ENCODE data around the gene PYROXD2. TPM values are rescaled to one million over a fixed set of nuclear protein-coding genes. Genes with fewer than 3 reads are reported as not detected.

The PYROXD2 gene
- total and polyA plus RNA-seq, 2 of the 13 experiments (the other 11 are each of a cell fraction or from before 2014, with no cell fraction given): 2.0 to 6.2 TPM

- TF ChIP-seq CREM (IDR thresholded peaks at IDR 0.05) (peak; percentile 30; the same call in 1 of the 2 replicates), CREM (CRISPR knock-in tag; IDR thresholded peaks at IDR 0.05) (no peak), MLLT10 (CRISPR knock-in tag; IDR thresholded peaks at IDR 0.05) (no peak), RERE (CRISPR knock-in tag; IDR thresholded peaks at IDR 0.05; ENCODE audit: low read depth) (no peak), WIZ (CRISPR knock-in tag; IDR thresholded peaks at IDR 0.05) (no peak), YEATS4 (CRISPR knock-in tag; IDR thresholded peaks at IDR 0.05; ENCODE audit: borderline replicate concordance) (no peak), ZNF354B (CRISPR knock-in tag; IDR thresholded peaks at IDR 0.05) (no peak), DR1 (CRISPR knock-in tag; IDR thresholded peaks at IDR 0.05) (no peak), ZBTB39 (CRISPR knock-in tag; IDR thresholded peaks at IDR 0.05) (no peak), ZNF503 (CRISPR knock-in tag; IDR thresholded peaks at IDR 0.05) (no peak), SIX1 (CRISPR knock-in tag; IDR thresholded peaks at IDR 0.05; ENCODE audit: borderline replicate concordance) (no peak), YEATS2 (CRISPR knock-in tag; IDR thresholded peaks at IDR 0.05; ENCODE audit: borderline replicate concordance) (no peak), ZHX2 (IDR thresholded peaks at IDR 0.05; ENCODE audit: low read depth) (no peak), ZHX2 (CRISPR knock-in tag; IDR thresholded peaks at IDR 0.05; ENCODE audit: borderline replicate concordance) (no peak)
These were observed 46.0 kb upstream of the PYROXD2 start (continued) for GRCh38 chr10:98460837-98461499.
